H1 (cell line): ENCODE measurements around the gene SPAG16. TPM values are rescaled to one million over a fixed set of nuclear protein-coding genes. Genes with fewer than 3 reads are reported as not detected.

Experiments
- CTCF ChIA-PET: fragments of 300-600 bp; sonication (Branson Sonifier 250); formaldehyde crosslinking; loops from one replicate; lab custom pipeline; 2021; ENCODE audit not compliant: partially characterized antibody; lab: Charles Lee
- POLR2A ChIA-PET: fragments of 300-600 bp; sonication (Branson Sonifier 250); formaldehyde crosslinking; loops from one replicate; lab custom pipeline; 2021; ENCODE audit warnings: inconsistent platforms; ENCODE audit not compliant: partially characterized antibody; lab: Charles Lee
- DNase-seq, 2 experiments: peaks; one replicate each; pipeline versions ENCODE4 v3.0.0 to v3.0.0-alpha.2; 2010 to 2022; ENCODE audit warnings: low spot score in 2 of 2, low read depth in 1 of 2, mixed read lengths in 1 of 2
- FAIRE-seq: peaks from 2 replicates; lab custom pipeline; 2011; peaks lifted over from hg19 to GRCh38; lab: Jason Lieb, UNC
- H2AFZ ChIP-seq: 2 replicates; pipeline ENCODE4 v1.8.1; 2012; ENCODE audit warnings: low read length, inconsistent platforms
- H2AK5ac ChIP-seq: 2 replicates; pipeline ENCODE4 v1.6.1; 2013; ENCODE audit warnings: low read depth, low read length
- H2BK120ac ChIP-seq: replicated peaks from 2 replicates; pipeline ENCODE3; 2013; ENCODE audit warnings: low read depth, low read length, inconsistent platforms
- H2BK12ac ChIP-seq: 2 replicates; pipeline ENCODE4 v1.6.1; 2013; ENCODE audit warnings: low read depth, low read length
- H2BK15ac ChIP-seq: 2 replicates; pipeline ENCODE4 v1.6.1; 2013; ENCODE audit warnings: low read length
- H2BK20ac ChIP-seq: 2 replicates; pipeline ENCODE4 v1.6.1; 2013; ENCODE audit warnings: low read length
- H2BK5ac ChIP-seq: 2 replicates; pipeline ENCODE4 v1.6.1; 2013; ENCODE audit warnings: low read depth, low read length
- H3K14ac ChIP-seq: 2 replicates; pipeline ENCODE4 v1.6.1; 2013; ENCODE audit warnings: inconsistent platforms; ENCODE audit not compliant: insufficient read length
- H3K18ac ChIP-seq: 2 replicates; pipeline ENCODE4 v1.6.1; 2013; ENCODE audit warnings: low read length; ENCODE audit errors: extremely low read depth
- H3K23ac ChIP-seq: 2 replicates; pipeline ENCODE4 v1.6.1; 2013; ENCODE audit warnings: inconsistent platforms; ENCODE audit not compliant: insufficient read length
- H3K23me2 ChIP-seq: 2 replicates; pipeline ENCODE4 v1.6.1; 2013; ENCODE audit warnings: low read depth, low read length
- H3K27ac ChIP-seq: 2 replicates; pipeline ENCODE4 v1.6.1; 2011; ENCODE audit warnings: low read depth, low read length, inconsistent platforms
- H3K27me3 ChIP-seq, 4 experiments: replicated peaks in 1 of 4; 1 replicate in 1 of 4; 2 replicates in 3 of 4; pipeline versions ENCODE4 v1.6.1 to v1.8.1; 2011 to 2013; ENCODE audit warnings: low read length in 3 of 4, mild to moderate bottlenecking in 3 of 4, inconsistent platforms in 2 of 4, mixed read lengths in 2 of 4, moderate library complexity in 1 of 4; ENCODE audit not compliant: control insufficient read depth in 3 of 4, insufficient read depth in 3 of 4; ENCODE audit errors: extremely low read depth in 1 of 4
- H3K36me3 ChIP-seq, 4 experiments: 2 replicates each; pipeline versions ENCODE4 v1.6.1 to v1.8.1; 2011 to 2013; ENCODE audit warnings: mild to moderate bottlenecking in 4 of 4, low read length in 3 of 4, moderate library complexity in 2 of 4, control low read depth in 1 of 4, inconsistent platforms in 1 of 4; ENCODE audit not compliant: insufficient read depth in 4 of 4, control insufficient read depth in 2 of 4
- H3K4ac ChIP-seq: replicated peaks from 2 replicates; pipeline ENCODE3; 2013; ENCODE audit warnings: low read length, low read depth, mixed read lengths, inconsistent platforms; ENCODE audit not compliant: insufficient read length
- H3K4me1 ChIP-seq, 4 experiments: replicated peaks in 1 of 4; 1 replicate in 1 of 4; 2 replicates in 3 of 4; pipeline versions ENCODE4 v1.6.1 to v1.8.1; 2011 to 2013; ENCODE audit warnings: low read length in 3 of 4, inconsistent platforms in 2 of 4, mixed read lengths in 1 of 4; ENCODE audit not compliant: insufficient read depth in 4 of 4, control insufficient read depth in 3 of 4
- H3K4me2 ChIP-seq, 2 experiments: 2 replicates each; pipeline versions ENCODE4 v1.6.1 to v1.8.1; 2011 to 2013; ENCODE audit warnings: low read depth in 2 of 2, low read length in 2 of 2, control low read depth in 1 of 2, inconsistent platforms in 1 of 2, mild to moderate bottlenecking in 1 of 2; ENCODE audit not compliant: insufficient read depth in 1 of 2
- H3K4me3 ChIP-seq, 4 experiments: fragments of 200-600, 300-600 bp in 1 of 4; sonication (generic), shearing (Covaris generic), sonication (Bioruptor Twin) in 1 of 4; 2 replicates each; pipeline versions ENCODE4 v1.5.1 to v1.8.1; 2011 to 2016; ENCODE audit warnings: low read length in 4 of 4, low read depth in 3 of 4, control low read depth in 2 of 4, inconsistent platforms in 2 of 4, mild to moderate bottlenecking in 2 of 4, mixed read lengths in 1 of 4, moderate library complexity in 1 of 4; ENCODE audit not compliant: insufficient read depth in 2 of 4; ENCODE audit errors: extremely low read depth in 1 of 4
- H3K56ac ChIP-seq: replicated peaks from 2 replicates; pipeline ENCODE3; 2013; ENCODE audit warnings: low read depth, mild to moderate bottlenecking, mixed read lengths, low read length, inconsistent platforms; ENCODE audit not compliant: insufficient read length
- H3K79me1 ChIP-seq: 2 replicates; pipeline ENCODE4 v1.6.1; 2013; ENCODE audit warnings: low read depth, low read length, control low read depth
- H3K79me2 ChIP-seq, 2 experiments: 2 replicates each; pipeline versions ENCODE4 v1.6.1 to v1.8.1; 2012 to 2013; ENCODE audit warnings: low read length in 2 of 2, mild to moderate bottlenecking in 2 of 2, inconsistent platforms in 1 of 2; ENCODE audit not compliant: insufficient read depth in 2 of 2, control insufficient read depth in 1 of 2
- H3K9ac ChIP-seq, 4 experiments: replicated peaks in 1 of 4; 1 replicate in 1 of 4; 2 replicates in 3 of 4; pipeline versions ENCODE4 v1.6.1 to v1.8.1; 2011 to 2013; ENCODE audit warnings: low read depth in 3 of 4, low read length in 3 of 4, control low read depth in 2 of 4, mild to moderate bottlenecking in 2 of 4, moderate library complexity in 2 of 4, inconsistent platforms in 1 of 4; ENCODE audit errors: extremely low read depth in 1 of 4
- H3K9me3 ChIP-seq, 2 experiments: 2 replicates each; pipeline versions ENCODE4 v1.6.1 to v1.8.1; 2012 to 2013; ENCODE audit warnings: mild to moderate bottlenecking in 2 of 2, moderate library complexity in 2 of 2, control low read depth in 1 of 2, inconsistent platforms in 1 of 2, low read depth in 1 of 2, low read length in 1 of 2, mixed read lengths in 1 of 2; ENCODE audit not compliant: insufficient read depth in 2 of 2
- H4K20me1 ChIP-seq, 2 experiments: replicated peaks in 1 of 2; 2 replicates each; pipeline versions ENCODE3 to v1.8.1; 2011 to 2013; ENCODE audit warnings: inconsistent platforms in 2 of 2, low read length in 2 of 2, mild to moderate bottlenecking in 1 of 2; ENCODE audit not compliant: insufficient read depth in 2 of 2, control insufficient read depth in 1 of 2
- H4K5ac ChIP-seq: 2 replicates; pipeline ENCODE4 v1.6.1; 2013; ENCODE audit warnings: low read length, low read depth, mixed read lengths, inconsistent platforms; ENCODE audit not compliant: insufficient read length
- H4K8ac ChIP-seq: 2 replicates; pipeline ENCODE4 v1.8.0; 2013; ENCODE audit warnings: mild to moderate bottlenecking, moderate library complexity, low read length, inconsistent platforms; ENCODE audit not compliant: insufficient read depth; ENCODE audit errors: extremely low read depth
- H4K91ac ChIP-seq: replicated peaks from 2 replicates; pipeline ENCODE3; 2013; ENCODE audit warnings: low read length, mixed read lengths, inconsistent platforms; ENCODE audit not compliant: insufficient read length
- ASH2L ChIP-seq: fragments of 200-600, 300-600 bp; sonication (generic); IDR thresholded peaks from one replicate; pipeline ENCODE4 v1.7.1; 2017; ENCODE audit warnings: low read length
- BACH1 ChIP-seq: IDR thresholded peaks from 2 replicates; pipeline ENCODE4 v1.6.1; 2012; ENCODE audit warnings: low read length, improper control_type of control experiment
- BRCA1 ChIP-seq: IDR thresholded peaks from 2 replicates; pipeline ENCODE4 v1.6.1; 2012; ENCODE audit warnings: low read depth, low read length, improper control_type of control experiment
- CEBPB ChIP-seq: IDR thresholded peaks from 2 replicates; pipeline ENCODE4 v1.6.1; 2012; ENCODE audit warnings: low read depth, low read length
- HDAC2 ChIP-seq, 2 experiments: fragments of 300-600 bp in 1 of 2; sonication (generic) in 1 of 2; IDR thresholded peaks; 2 replicates each; pipeline ENCODE4 v1.6.1; 2011 to 2012; ENCODE audit warnings: low read depth in 2 of 2, low read length in 2 of 2, mild to moderate bottlenecking in 2 of 2, moderate library complexity in 2 of 2, borderline replicate concordance in 1 of 2, inconsistent platforms in 1 of 2
- KDM5A ChIP-seq: fragments of 200-600 bp; IDR thresholded peaks from 2 replicates; pipeline ENCODE4 v1.7.1; 2012; ENCODE audit warnings: mild to moderate bottlenecking, low read length, inconsistent platforms, mixed read lengths
- NANOG ChIP-seq: IDR thresholded peaks from 2 replicates; pipeline ENCODE4 v1.6.1; 2011; ENCODE audit warnings: low read length, low read depth, mild to moderate bottlenecking, inconsistent platforms; ENCODE audit not compliant: insufficient read depth, poor library complexity, severe bottlenecking
- RXRA ChIP-seq: IDR thresholded peaks from 2 replicates; pipeline ENCODE4 v1.6.1; 2011; ENCODE audit warnings: low read depth, mild to moderate bottlenecking, low read length, moderate library complexity; ENCODE audit not compliant: insufficient read depth
- TAF1 ChIP-seq: IDR thresholded peaks from 2 replicates; pipeline ENCODE4 v1.6.1; 2011; ENCODE audit warnings: mild to moderate bottlenecking, low read depth, low read length
- ZNF274 ChIP-seq: IDR thresholded peaks from 2 replicates; pipeline ENCODE4 v1.7.0; 2012; ENCODE audit warnings: low read length, borderline replicate concordance; ENCODE audit errors: extremely low read depth
- whole genome bisulfite sequencing, 2 experiments: shearing (Covaris generic) in 1 of 2; methylation state at CpG; one replicate each; pipeline versions ENCODE4 v1.1.6 to v1.1.7; 2013 to 2015; ENCODE audit warnings: low lambda C conversion rate in 2 of 2, mixed read lengths in 2 of 2, inconsistent platforms in 1 of 2, low coverage in 1 of 2, missing lambda C conversion rate in 1 of 2; ENCODE audit not compliant: insufficient replicate concordance in 2 of 2, insufficient coverage in 1 of 2, insufficient read length in 1 of 2; ENCODE audit errors: extremely low coverage in 1 of 2, missing lambda C conversion rate in 1 of 2; 5-methylcytosine and 5-hydroxymethylcytosine counted together
- polyA plus RNA-seq, 7 experiments: library from polyadenylated mRNA; depleted of rRNA in 3 of 7; stranded (reverse) in 5 of 7; unstranded in 2 of 7; fragments of >200 nt in 5 of 7; fragments of 200-250 nt in 2 of 7; gene quantifications; 1 replicate in 5 of 7; 2 replicates in 1 of 7; 4 replicates in 1 of 7; pipeline versions ENCODE4 v1.2.1 to v1.2.3, GENCODE V29; 2011 to 2013; ENCODE audit warnings: missing spikeins in 2 of 7, mixed read lengths in 2 of 7
- total RNA-seq: library from RNA; stranded (reverse); fragmentation: NEBNext Ultra II Directional; extraction: Animal tissue kit (Norgen Biotek cat#: 25700); gene quantifications from 2 replicates; pipeline ENCODE4 v1.2.1, GENCODE V29; 2021

SPAG16 gene
- total and polyA plus RNA-seq, 2 of the 8 experiments (the other 6 are each of a cell fraction or from before 2014, with no cell fraction given) = 6.0 to 14.9 TPM

DNA sequence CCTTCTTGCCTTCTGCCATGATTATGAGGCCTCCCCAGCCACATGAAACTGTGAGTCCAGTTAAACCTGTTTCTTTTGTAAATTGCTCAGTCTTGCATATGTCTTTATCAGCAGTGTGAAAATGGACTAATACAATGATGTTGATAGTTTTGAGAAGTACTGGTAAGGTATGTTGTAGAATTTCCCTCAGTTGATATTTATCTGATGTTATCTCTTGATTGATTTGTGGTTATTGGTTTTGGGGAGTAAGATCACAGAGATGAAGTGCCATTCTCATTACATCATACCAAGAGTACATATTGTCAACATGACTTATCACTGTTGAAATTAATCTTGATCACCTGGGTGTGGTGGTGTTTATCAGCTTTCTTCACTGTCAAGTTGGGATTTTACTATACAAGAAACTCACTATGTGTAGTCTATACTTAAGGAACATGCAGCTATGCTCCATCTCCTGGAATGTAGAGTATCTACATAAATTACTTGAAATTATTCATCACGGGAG is 5.1 kb upstream of the SPAG16 start:
- no peak overlapping the region for H3K4me2 ChIP-seq
- no peak overlapping the region for H3K18ac ChIP-seq
- no peak overlapping the region for H3K9ac ChIP-seq
- H3K27me3 ChIP-seq = no peaks in the 10 kb centered on the region
- no peak overlapping the region for H3K56ac ChIP-seq
- H3K23me2 ChIP-seq = no peaks in the 10 kb centered on the region
- H3K79me1 ChIP-seq = no peaks in the 10 kb centered on the region
- TF ChIP-seq KDM5A (no peak), BACH1 (no peak), TAF1 (no peak), ZNF274 (no peak), HDAC2 (IDR thresholded peaks at IDR 0.05; ENCODE audit: borderline replicate concordance in 1 of 2, low read depth in 2 of 2, low read length in 2 of 2) (no peak), BRCA1 (no peak), ASH2L (no peak), NANOG (no peak), CEBPB (no peak), RXRA (no peak)
- no peak overlapping the region for H3K4me3 ChIP-seq
- no peak overlapping the region for H2BK5ac ChIP-seq
- no peak overlapping the region for H4K5ac ChIP-seq
- no peak overlapping the region for H3K23ac ChIP-seq
- H3K79me2 ChIP-seq = no peaks in the 10 kb centered on the region
- H3K4me1 ChIP-seq = no peaks in the 10 kb centered on the region; a peak in 1 of 7 replicates
- no peak overlapping the region for H3K4ac ChIP-seq
- H2BK120ac ChIP-seq = no peak overlapping the region
- no peak overlapping the region for H3K27ac ChIP-seq
- POLR2A ChIA-PET = no interaction called here
- WGBS, 2 experiments = 55% methylated on average over 1 of the region's 1 CpG; no CpG with 5 or more reads in 1 of the 2 experiments
- FAIRE-seq (no peak), DNase-seq (no peak)
- H4K8ac ChIP-seq = no peak overlapping the region
- no peak overlapping the region for H2AFZ ChIP-seq
- no peak overlapping the region for H3K14ac ChIP-seq
- H2AK5ac ChIP-seq = no peak overlapping the region
- H2BK12ac ChIP-seq = no peak overlapping the region
- H3K9me3 ChIP-seq = peaks cover 0 to 4% of the 10 kb centered on the region in 2 experiments; a peak in 1 of 4 replicates
- H3K36me3 ChIP-seq = no peaks in the 10 kb centered on the region
- CTCF ChIA-PET = interaction anchor here (0.6 to 0.8 kb wide), 4 partner anchors 16 to 1329 kb away, joined by 3 to 4 read pairs (median 3); no protein-coding TSS in a partner anchor
- H2BK20ac ChIP-seq = no peak overlapping the region
- no peaks in the 10 kb centered on the region for H4K20me1 ChIP-seq
- no peak overlapping the region for H4K91ac ChIP-seq
- no peak overlapping the region for H2BK15ac ChIP-seq
